HG03039 (cell line): Measurements from ENCODE around the gene NR1H4.
"Not testable (repeated sequence)": the region's sequence is repeated elsewhere in the genome, so short reads cannot be mapped to it uniquely, and the experiment has no call there.

Experiments used
- ATAC-seq: cut with Tn5 transposase; IDR thresholded peaks from one replicate; pipeline ENCODE4 v1.9.1; 2021; ENCODE audit warnings: mild to moderate bottlenecking, moderate library complexity; ENCODE audit not compliant: unreplicated experiment

NR1H4 gene

DNA sequence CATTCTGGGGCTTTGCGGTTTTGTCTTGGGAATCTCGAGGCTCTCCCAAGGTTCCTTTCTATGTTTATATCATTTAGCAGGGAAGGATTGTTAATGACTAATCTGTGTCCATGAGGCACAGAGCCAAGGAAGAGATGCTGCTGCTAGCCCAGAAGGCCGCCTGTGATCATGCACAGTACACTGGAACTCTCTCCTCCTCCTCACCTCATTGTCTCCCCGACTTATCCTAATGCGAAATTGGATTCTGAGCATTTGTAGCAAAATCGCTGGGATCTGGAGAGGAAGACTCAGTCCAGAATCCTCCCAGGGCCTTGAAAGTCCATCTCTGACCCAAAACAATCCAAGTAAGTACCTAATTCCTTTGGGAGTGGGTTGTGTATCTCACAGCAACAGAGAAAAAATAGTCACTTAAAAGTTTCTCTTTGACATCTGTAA lies at the start of gene NR1H4:
Gene NR1H4, plus strand, starts transcription at position 151 of the 435 bp plus-strand sequence. CDS start 19,458 bp downstream, outside the sequence.
- ATAC-seq, result no peak

DNA sequence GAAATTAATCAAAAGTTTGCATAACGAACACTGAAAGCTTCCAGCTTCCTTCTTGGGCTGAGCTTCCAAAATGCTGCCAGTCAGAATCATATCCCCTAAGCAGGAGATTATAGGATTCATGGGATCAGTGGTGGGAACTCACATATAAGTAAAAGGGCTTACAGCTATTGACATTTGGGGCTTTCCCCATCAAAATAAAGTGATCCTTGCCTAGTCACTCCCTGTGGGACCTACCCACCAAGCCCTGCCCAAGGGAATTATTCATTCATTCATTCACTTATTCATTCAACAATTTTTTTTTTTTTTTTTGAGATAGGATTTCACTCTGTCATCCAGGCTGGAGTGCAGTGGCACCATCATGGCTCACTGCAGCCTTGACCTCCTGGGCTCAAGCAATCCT lies 47.5 kb upstream of the NR1H4 start:
- no peak for ATAC-seq

DNA sequence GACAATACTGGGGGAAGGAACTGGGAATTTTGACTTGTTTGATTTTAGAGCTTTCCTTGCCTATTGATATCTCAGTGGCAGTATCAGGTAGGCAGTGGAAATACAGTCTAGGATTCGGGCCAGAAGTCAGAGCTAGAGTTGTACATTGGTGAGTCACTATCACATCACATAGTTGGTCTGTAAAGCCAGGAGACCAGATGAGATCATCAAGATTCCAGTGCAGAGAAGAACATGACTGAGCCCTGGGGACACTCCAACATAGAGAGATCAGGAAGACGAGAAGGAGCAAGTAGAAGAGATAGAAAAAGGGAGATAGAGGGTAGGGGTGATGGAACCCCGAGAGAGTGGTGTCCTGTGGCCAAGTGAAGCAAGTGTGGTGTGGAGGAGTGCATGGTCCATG lies 46.6 kb upstream of the NR1H4 start:
- no peak for ATAC-seq

DNA sequence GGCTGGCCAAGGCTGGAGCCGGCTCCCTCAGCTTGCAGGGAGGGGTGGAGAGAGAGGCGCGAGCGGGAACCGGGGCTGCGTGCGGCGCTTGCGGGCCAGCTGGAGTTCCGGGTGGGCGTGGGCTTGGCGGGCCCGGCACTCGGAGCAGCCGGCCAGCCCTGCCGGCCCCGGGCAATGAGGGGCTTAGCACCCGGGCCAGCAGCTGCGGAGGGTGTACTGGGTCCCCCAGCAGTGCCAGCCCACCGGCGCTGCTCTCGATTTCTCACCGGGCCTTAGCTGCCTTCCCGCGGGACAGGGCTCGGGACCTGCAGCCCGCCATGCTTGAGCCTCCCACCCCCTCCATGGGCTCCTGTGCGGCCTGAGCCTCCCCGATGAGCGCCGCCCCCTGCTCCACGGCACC lies 43.4 kb upstream of the NR1H4 start:
- ATAC-seq, result not testable (repeated sequence)

DNA sequence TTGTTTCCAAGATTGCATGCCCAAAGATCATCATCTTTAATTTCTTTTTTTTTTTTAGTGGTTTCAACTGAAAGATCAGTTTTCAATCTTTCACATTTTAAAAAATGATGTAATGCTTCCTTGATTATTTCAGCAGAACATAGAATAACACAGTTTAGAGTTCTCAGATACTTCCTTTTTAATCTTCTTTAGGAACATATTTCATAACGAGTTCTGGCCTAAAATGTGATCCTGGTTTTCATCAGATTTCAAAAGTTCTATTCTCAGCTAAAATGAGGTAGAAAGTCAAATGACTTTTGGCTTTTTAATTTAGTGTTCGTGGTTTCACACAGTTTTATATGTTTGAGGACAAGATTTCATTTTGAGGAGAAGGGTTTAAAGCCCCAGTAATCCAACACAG lies 40.0 kb upstream of the NR1H4 start:
- no peak for ATAC-seq

DNA sequence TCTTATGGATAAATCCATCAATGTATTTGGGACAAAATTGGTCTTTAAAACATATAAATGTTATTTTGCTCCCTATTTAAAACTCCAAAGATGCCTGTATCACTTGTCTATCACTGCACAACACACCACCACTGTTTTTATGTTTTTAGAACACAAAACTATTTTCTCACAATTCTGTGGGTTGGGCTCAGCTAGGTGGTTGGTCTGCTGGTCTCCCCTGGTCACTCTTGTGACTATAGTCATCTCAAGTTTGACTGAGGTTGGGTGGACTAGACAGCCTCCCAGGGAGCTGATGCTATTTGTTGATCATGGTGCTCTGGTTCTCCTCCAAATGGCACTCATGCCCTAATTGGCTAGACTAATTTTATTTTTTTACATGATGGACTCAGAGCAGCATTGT lies 39.5 kb upstream of the NR1H4 start:
- ATAC-seq, result no peak

DNA sequence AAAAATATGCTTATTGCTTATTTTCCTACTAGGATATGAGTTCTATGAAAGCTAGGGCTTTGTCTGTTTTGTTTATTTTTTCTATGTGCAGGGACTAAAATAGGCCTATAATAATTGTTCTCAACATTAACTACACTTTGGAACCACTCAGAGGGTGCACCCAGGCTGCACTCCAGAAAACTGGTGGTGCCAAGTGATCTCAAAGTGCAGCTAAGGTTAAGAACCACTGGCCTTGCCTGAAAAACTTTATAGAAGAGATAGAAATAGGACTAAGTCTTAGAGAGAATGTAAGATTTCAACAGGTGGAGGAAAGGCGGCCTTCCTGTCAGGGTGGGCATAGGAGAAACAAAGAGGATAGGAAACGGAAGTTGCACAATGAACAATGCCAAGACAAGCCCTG lies 37.7 kb upstream of the NR1H4 start:
- no peak for ATAC-seq

DNA sequence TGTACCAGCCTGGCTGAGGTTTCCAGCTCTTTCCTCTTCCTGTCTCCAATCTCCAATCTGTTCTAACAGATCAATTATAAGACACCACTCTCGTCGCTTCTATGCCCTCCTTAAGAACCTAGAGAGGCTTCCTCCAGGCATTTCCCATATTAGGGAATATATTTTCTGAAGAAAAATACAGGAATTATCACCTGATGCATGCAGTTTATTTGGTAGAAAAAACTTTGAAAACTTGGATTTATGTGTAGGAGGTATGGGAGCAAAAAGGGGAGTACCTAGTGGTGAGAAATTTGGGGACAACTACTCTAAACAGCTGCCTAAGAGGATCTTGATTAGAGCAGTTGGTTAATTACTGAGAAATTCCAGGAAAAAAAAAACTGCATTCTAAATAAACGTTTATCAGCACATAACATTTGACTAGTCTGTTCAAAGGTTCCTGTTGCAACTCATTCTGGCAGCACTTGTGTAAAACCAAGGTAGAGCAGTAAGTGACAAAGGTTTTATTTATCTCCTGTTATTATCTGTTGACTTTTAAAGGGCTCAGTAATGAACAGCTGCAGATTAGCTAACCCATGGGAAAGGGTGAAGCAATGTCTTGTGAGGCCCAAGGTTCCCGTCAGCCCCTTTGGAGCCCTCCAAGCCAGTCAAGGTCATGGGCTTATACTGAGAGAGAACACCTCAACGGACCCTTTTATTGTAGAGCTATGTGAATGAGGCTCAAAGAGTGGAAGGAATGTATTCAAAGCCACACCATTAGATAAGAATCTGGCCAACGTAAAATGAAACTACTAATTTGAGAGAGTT lies 36.4 kb upstream of the NR1H4 start:
- no peak for ATAC-seq

DNA sequence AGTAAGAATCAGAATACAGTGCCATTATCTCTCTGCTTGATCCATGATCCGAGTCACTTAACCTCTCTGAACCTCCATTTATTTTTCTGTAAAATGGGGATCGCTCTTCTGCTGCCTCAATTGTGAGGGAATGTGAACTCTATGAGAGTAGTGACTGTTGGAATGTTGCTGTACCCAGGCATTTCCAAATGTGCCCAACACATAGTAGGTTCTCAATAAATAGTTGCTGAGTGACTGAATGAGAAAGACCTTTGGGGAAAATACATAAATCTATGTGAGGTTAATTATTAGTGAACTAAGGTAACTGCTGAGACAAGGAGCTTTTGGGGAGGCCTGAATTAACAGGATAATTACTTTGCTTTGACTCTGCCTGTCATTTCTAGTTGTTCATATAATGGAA lies 33.9 kb upstream of the NR1H4 start:
- ATAC-seq, result no peak

DNA sequence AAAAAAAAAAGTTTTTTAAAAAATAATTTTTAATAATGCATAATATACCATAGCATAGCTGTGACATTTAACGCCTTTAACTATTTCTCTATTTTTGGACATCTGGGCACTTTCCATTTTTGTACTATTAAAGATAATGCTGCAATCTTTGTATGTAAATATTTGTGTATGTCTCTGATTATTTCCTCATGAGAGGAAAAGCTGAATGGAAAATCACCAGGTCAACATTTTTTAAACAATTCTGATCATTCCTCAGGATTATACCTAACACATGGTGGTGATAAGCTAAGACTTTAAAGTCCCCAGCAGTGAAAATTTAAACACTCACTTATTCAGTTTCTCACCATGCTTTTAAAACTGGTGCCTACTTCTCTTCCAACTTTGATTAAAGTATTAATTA lies 31.3 kb upstream of the NR1H4 start:
- no peak for ATAC-seq

DNA sequence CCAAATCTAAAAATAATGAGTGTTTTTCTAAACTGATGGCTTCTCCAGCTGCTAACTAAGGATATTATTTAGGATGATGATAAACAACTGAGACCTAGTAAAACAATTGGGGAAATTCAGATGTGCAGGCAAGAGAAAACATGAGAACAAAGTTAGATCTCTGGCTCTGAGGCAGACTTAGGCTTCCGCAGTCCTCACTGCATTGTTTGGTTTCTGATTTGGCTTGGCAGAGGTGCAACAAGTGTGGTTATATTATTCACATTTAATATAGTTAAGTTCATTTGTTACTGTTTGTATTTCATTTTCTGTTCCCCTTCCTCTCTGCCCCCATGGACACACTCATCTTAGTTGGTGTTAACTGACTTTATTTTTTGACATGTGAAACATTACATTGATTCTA lies 30.2 kb upstream of the NR1H4 start:
- ATAC-seq, result no peak

DNA sequence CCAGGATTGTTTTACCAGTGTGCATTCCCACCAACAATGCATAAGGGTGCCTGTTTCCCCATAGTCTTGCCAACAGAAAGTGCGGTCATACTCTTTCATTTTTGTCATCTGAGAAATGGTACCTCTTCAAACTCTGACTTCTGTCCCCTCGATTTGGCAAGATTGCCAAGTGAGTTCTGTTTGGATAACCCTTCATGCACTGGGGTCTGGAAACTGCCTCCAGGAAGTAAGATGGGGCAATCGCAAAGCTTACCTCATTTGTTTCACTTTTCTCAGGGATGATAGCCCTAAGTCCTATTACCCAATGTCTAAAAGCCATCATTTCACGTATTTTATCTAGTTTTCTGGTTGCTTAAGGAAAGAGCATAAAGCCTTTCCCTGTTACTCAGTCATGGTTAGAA lies 28.6 kb upstream of the NR1H4 start:
- ATAC-seq, result no peak

DNA sequence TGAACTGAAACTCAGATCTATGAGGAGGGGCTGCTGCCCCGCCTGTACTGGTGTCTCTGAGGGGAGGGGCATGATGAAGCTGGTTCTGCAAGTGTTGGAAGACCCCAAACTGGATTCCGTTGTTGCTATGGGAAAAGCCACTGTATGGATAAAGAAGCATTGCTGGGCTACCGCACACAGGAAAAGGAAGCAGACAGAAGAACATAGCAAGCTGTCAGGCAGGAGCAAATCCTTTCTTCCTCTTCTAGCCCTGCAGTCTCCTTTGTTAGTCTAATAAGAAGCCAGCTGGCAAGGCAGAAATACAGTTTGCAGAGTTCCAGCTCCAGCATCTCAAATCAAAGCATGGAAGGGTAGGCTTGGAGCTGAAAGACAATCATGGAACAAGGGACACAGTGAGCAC lies 26.3 kb upstream of the NR1H4 start:
- no peak for ATAC-seq

DNA sequence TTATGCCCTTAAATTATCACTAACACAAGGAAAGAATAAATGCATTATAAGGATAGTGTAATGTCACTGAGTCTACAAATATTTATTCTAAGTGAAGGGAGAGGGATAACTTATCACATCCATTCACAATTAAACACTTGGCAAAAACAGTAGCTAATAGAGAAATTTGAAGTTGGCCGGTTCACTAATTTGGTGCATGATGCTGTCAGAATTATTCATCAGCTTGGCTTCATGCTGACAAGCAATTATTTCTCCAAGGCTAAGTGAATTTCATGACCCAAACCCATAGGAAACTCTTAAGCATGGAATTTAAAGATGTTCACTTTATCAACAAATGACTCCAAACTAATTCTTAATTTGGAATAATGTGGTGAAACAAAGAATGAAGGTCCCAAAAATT lies 25.0 kb upstream of the NR1H4 start:
- ATAC-seq, result no peak

DNA sequence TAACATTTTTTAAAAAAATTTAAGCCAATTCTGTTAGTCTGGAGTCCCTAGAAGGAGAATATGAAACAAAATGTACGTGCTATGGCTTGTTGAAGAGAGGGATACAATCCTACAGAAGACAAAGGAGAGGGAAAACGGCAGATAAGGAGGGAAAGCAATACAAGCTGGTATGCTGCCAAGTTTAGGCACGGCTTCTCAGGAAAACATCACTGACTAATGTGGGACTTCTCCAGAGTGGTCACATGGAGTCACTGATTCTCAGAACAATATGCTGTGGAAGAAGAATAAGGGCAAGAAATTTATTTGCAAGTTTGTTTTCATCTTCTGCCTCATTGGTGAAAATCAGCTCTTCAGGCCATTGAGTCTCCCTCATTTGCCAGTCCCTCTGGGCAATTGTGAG lies 22.9 kb upstream of the NR1H4 start:
- no peak for ATAC-seq

DNA sequence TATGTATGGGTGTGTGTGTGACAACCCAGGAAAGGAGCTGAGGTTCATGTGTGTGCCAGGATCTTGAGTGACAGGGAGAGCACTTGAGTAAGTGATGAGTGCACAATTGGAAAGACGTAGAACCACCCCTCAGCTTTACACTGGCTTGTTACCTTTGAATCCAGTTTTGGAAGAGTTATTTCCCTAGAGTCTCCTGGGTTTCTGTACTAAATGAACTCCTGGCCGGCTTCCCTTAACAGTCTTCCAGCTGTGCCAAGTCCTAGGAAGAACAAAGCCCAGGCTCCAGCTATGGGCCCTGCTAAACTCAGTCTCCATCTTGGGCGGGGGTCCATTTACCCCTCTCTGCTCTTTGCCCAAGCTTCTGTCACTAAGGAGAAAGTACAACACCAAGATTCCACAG lies 19.7 kb upstream of the NR1H4 start:
- no peak for ATAC-seq

DNA sequence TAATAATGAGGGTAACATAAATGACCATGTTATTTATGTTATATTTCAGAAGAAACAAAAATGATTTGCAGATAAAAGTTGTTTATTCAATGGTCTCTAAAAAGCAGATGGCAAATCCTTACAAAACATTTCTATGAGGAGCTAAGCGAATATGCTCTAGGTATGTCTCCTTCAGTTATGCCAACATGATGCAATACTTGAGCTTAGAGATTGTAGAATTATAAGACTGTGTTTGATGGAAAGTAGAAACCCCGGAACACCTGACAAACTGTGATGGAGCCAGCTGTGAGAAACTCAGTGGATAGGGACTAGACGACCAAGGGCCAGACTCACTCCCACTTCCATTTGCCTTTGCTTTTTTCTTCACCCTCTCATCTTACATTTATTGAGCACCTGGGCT lies 17.8 kb upstream of the NR1H4 start:
- ATAC-seq, result no peak

DNA sequence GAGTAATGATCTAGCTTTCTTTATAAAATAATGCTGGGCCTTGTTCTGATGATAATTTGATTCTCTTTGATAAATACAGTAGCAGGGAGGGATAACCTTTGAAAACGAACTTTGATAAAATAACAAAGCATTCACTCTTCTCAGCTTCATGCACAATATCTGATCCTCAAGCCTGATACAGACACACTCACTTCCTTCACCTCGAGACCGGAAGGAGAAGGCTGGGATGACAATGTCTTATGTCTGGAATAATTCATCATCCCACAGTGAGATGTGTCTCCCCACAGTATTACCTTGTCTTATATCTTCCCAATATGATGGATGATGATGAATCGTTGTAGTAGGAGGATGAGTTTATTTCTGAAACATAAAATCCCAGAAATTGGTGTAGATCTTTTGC lies 15.5 kb upstream of the NR1H4 start:
- no peak for ATAC-seq

DNA sequence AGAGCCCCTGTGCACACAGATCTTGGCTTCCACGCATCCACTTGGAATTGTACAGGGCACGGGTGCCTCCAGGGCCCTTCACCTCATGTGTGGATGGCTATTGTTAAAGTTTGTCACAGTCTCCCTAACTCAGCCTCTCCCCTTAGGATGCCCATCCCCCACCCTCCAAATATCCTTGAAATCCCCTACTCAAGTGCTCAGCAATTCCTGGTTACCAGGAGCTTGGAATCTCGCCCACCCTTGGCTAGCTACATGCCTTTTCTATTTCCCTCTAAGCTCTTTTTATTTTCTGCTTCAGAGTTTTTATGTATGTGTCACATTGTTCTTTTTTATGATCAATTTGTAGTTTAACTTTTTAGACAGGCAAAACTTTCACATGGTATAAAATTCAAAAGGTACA lies 13.0 kb upstream of the NR1H4 start:
- ATAC-seq, result no peak

DNA sequence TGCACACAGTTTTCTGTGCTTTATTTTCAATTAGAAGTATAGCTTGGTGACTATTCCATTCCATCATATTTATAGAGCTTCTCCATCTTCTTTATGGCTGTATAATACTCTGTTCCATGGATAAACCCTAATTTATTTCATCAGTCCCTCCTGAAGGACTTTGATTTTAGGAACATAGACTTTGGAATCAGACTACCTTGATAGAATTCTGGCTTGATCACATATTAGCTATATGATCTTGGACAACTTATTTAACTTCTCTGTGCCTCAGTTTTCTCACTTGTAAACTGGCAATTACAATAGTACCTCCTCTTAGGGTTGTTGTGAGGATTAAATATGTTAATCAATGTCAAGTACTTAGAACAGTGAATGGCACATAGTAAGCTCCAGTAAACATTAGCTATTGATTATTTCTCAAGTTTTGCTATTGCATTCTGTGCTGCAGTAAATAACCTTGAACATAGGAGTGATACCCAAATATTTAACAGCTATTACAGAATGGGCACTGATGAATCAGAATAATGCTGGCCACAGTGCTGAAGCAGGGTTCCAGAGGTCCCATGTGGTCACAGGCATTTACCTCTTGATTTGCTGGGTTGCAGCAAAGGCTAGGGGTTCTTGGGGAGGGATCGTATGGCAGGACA lies 12.2 kb upstream of the NR1H4 start:
- ATAC-seq, result no peak

DNA sequence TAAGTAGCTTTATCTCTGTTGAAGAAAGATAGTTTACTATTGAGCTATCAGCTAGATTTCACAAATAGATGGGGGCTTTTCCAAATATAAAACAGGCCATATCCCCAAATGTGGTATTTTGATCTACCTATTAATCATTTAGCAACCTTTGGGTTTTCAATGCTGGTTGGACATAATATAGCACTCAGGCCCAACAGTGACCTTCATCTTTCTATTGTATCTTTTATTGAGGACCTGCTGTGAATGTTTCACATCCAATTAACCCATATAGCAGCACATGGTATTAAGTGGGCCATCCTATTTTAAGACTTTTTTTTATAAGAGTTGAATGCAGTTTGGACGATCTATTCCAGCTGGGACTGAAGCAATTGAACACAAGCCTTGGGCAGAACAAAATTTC lies 10.0 kb upstream of the NR1H4 start:
- no peak for ATAC-seq

DNA sequence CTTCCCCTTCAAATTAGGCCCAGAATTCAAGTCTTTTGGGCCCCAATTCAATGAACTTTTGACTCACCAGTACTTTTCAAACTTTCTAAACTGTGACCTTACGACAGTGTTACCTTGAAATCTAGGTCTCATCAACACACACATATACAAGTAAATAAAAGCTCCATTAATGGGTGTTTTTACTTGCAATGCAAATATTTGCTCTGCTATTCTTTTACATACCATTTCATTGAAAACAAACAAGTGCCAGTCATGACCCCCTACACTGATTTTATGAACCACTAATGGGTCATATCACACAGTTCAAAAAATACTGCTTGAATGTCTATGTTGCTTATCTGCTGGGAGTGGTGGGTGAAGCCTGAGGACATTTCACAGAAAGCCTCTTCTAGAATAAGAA lies 9.1 kb upstream of the NR1H4 start:
- ATAC-seq, result no peak

DNA sequence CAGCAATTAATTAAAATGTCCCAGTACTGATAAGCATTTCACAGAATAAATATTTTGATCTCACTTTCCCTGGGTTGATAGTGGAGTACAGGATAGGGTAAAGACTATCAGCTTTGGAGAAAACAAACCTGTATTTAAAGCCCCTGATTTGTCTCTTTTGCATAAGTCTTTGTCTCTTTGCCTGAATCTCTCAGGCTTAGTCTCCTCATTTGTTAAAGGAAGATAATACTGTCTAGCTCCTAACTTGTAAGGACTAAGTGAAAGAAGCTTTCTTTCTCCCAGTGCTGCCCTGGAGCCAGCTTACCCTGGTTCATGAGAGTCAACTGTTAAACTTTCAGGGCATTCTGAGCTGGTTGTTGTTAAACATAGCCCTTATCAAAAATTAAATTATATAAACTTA lies 5.5 kb upstream of the NR1H4 start:
- ATAC-seq, result no peak
